HG02840 (cell line): ENCODE results near the gene NUDT1.

Experiments used
- ATAC-seq: cut with Tn5 transposase; IDR thresholded peaks from one replicate; pipeline ENCODE4 v1.9.1; 2021; ENCODE audit warnings: mild to moderate bottlenecking, moderate library complexity, moderate number of reproducible peaks; ENCODE audit not compliant: unreplicated experiment, low FRiP score

The NUDT1 gene

DNA sequence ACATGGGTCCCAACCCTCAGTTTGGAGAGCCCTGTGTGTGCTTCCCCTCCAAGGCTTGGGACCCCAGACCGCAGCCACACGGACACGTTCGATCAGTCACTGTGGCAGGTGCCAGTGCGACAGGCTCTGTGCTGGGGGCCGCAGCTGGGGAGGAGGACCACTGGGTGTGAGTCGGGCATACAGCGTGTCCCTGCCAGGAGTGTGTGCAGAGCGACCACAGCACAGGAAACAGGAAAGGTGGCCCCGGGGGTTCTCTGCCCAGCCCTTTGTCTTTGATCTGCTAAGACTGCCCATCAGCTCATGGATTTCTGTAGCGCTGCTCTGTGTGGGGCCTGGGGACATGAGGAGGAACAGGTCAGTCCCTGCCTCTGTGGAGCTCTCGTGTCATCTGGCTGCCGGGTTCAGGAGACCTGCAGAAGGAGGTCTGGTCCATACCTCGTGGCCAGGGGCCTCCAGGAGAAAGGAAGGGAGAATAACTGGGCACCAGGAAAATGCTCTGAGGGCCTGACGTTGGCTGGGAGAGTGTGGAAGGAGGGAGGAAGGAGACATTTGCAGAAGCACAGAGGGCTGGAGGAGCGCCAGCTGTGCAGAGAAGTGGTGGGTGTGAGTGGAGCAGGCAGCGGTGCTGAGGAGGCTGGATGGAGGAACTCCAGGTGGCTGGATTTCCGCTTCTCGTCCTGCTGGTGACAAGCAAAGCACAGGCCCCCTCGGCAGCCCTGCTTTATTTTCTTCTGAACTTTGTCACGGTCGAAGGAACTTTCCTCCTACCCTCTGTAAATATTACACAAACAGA lies 4.1 kb downstream of the NUDT1 start:
- ATAC-seq: no peak

GRCh38 chr7:2247141-2247995 lies 5.3 kb downstream of the NUDT1 start:
- ATAC-seq: no peak

- no peak for ATAC-seq
Observed at GRCh38 chr7:2248984-2249694, 7.1 kb downstream of the NUDT1 start.

DNA sequence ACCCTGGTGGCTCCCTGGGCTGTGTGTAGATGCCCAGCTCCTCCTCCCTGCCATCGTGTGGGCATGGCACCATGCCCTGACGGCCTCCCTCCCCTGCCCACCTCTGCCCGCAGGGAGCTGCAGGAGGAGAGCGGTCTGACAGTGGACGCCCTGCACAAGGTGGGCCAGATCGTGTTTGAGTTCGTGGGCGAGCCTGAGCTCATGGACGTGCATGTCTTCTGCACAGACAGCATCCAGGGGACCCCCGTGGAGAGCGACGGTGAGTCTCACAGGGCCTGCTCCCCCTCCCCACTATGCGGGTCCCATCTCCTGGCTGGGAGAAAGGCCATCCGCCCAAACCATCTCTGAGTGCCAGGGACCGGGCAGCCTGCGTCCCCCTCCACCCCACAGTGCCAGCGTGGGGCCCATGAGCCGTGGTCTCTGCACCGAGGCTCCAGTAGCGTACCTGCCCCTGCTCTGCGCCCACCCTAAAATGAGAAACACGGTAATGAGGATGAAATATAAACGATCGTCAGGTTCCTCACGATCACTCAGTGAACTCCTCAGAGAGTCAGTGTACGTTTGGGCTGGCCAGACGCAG lies 7.8 kb downstream of the NUDT1 start:
- no peak for ATAC-seq

DNA sequence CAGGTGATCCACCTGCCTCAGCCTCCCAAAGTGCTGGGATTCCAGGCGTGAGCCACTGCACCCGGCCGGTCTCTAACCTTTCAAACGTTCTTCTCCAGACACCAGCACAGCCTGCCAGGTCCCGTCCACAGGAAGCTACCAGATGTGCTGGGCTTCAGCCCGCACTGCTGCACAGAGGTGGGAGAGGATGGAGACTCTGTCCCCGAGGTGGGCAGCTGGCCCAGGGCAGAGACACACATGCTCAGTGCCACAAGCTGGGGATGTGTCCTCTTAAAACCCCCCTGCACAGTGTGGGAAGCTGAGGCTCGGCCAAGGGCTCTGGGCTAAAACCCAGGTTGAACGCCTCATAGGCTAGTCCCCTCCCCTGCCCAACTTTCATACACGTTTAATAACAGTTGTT lies 9.4 kb downstream of the NUDT1 start:
- no peak for ATAC-seq

- no peak for ATAC-seq
Observed at GRCh38 chr7:2251841-2252771, 10.1 kb downstream of the NUDT1 start.

DNA sequence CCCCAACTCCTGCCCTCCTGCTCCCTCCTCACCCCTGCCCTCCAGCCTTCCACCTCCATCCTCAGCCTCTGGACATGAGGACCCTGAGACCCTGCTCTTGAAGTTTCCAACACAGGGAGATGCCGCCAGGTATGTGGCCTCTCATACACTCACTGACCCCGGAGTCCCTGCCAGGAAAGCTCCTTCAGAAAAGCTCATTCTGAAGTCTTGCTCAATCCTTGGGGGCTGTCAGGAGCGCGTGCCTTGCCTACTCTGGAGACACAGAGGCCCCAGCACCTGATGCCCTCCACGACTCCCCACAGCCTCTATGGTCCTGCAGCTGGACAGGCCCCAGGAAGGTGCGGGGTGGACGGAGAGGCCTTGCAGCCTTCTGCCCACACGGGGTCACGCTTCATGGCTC lies 11.0 kb downstream of the NUDT1 start:
- ATAC-seq: no peak

DNA sequence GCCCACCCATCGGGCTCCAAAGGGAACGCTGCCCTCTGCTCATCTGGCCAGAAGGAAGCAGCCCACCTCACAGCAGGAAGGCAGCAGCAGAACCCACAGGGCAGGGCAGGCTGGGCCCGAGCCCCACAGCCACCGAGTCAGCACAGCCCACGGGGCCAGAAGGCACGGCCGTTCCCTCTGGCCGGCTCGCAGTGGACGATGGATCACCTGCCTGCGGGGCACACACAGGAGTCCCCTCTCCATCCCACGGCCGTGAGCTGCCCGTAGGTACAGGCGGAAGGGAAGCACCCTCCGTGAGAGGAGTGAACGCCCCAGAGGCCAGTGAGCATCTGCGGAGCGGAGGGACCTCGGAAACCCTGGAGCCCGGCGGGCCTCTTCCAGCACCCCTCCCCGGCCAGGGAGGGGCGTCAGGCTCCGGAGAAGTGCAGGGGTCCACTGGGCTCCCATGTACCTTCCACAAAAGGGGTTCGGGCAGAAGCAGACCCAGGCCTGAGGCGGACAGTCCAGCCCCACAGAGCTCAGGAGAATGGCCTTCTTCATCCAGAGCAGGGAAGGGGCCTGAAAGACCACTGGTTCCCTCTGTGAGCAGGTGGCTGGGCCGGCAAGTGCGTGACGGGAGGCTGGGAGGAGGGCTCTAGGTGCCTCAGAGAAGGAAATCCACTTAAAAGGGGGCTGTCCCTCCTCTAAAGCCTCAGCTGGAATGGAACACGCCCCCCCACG lies 11.7 kb downstream of the NUDT1 start:
- ATAC-seq: no peak

GRCh38 chr7:2254429-2255144 lies 12.6 kb downstream of the NUDT1 start:
- no peak for ATAC-seq

DNA sequence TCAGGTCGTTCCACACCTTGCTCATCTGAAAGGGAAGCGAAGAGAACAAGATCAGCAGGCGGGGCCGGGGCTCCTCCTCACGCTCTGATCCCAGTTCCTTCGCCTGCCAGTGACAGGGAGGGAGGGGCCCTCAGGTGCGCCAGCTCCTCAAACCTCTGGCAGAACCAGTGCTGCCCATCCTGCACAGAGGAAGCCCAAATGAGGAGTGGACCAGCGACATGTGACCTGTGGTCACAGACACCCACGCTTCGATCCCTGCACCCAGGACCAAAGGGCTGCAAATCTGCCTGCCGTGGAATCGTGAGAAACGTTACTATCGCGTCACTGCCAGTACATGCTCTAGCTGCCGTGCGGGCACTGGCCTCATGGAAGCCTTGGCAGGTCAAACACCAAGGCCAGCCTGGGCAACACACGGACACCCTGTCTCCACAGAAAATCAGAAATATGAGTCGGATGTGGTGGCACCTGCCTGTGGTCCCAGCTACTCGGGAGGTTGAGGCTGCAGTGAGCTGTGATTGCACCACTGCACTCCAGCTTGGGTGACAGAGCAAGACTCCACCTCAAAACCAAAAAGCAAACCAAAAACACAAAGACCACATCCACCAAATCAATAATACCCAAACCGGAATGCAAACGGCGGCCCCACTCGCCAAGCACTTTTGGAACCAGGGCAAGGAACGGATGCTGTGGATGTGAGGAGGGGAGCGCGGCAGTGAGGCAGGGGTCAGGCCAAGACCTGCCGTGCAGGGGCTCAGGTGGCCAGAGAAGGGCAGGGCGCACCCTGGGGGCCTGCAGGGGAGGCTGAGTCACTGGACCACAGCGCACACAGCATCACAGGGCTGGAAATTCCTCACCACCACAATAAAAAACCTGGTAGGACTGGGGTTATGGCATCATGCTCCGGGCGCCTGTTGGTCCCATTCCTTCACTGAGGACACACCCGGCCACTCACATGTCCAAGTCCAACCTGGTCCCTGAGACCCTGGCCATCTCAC lies 13.4 kb downstream of the NUDT1 start:
- ATAC-seq: no peak

DNA sequence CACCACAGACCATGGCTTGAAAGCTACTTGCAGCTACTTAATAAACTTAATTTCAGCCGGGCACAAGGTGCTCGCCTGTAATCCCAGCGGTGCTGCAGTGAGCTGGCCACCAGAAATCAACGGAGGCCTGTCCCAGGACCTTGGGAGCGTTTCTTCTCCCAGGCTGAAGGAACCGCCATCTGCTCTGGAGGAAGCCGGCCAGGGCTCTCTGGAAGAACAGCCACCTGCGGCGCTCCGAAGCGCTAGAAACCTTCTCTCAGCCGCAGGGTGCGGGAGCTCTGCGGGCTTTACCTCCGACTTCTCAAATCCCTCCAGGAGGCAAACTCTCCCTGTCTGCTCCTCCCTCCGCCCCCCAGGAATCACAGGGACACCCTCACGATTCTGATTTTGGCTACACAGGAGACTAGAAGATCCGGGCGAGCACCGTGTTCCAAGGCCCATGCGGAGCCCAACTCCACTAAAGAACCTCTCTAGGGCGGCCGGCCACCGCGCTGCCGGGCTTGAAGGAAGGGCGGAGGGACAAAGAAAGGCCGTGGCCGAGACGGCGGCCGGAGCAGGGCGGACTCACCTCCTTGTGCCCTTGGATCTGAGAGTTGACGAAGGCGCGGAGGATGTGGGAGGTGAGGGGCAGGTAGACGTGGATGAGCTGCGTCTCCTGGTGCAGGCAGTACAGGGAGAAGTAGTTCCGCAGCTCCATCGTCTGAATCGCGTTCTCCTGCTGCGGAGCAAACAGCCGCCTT lies 14.4 kb downstream of the NUDT1 start:
- no peak for ATAC-seq

DNA sequence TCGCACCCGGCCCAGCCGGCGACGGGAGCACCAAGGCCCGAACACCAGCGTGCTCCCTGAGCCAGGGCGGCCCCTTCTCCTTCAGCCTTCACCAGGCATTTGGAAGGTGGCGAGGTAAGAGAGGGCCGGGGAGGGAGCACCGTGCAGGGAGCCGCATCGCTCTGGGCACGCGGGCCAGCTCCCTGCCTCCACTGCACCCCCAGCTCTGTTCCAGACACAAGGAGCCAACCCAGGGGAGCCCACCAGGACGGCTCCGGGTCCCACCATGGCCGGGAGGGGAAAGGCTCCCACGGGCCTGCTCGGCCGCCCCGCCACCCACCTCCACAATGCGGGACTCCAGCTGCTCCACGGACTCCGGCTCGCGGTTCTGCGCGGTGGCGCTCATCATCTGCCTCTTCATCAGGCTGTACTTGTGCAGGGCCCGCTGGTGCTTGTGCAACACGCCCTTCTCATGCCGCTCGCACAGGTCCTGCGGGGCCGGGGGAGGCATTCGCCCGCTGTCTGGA lies 15.1 kb downstream of the NUDT1 start:
- ATAC-seq: no peak

GRCh38 chr7:2257651-2258050 lies 15.6 kb downstream of the NUDT1 start:
- ATAC-seq: no peak

GRCh38 chr7:2258661-2259365 lies 16.8 kb downstream of the NUDT1 start:
- no peak for ATAC-seq

- no peak for ATAC-seq
Observed at GRCh38 chr7:2259480-2259879, 17.5 kb downstream of the NUDT1 start.

DNA sequence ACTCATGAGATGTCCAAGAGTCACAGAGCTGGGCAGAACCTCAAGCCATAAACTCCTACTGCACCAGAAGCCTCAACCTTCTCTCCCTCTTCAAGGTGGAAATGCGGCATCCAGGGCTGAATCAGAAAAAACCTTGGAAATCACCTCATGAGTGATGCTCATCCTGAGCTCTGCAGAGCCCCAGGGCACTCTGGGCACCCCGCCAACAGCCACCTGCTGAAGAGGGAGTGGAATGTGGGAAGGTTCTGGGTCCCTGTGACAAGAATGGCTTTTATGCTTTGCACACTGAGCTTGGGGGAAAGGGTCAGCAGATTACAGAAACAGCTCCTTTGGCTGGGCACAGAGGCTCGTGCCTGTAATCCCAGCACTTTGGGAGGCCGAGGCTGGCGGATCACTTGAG lies 18.8 kb downstream of the NUDT1 start:
- ATAC-seq: no peak
